Spleen (tissue), 7 donors: Measurements from ENCODE around the gene ZNF586.

Experiments used
- CTCF ChIP-seq, 11 experiments: fragments of 200-600 bp in 7 of 11; fragments of 450-650 bp in 4 of 11; sonication (generic) in 4 of 11; IDR thresholded peaks in 8 of 11; conservative IDR thresholded peaks in 3 of 11; 1 replicate in 7 of 11; 2 replicates in 4 of 11; pipeline versions ENCODE4 v1.4.0 to v1.8.0; 2016 to 2021; ENCODE audit warnings: antibody characterized with exemption in 11 of 11, inconsistent platforms in 4 of 11, mild to moderate bottlenecking in 1 of 11
- POLR2A ChIP-seq, 3 donors: fragments of 450-650 bp; IDR thresholded peaks; one replicate each; pipeline ENCODE4 v1.5.1; 2017; ENCODE audit warnings: antibody characterized with exemption in 3 of 3, mild to moderate bottlenecking in 1 of 3
- donor health status: DM: no; HTN: no; CAD: no; lungs with moderate emphysema.
- donor health status: DM: no; HTN: no; CAD: no.
- donor health status: DM: no; HTN: no; CAD: no.

GRCh38 chr19:57720878-57721277 lies 48.6 kb upstream of the ZNF586 start:
- no peak for TF ChIP-seq CTCF (IDR thresholded peaks at IDR 0.05 in 8 of 11, conservative IDR thresholded peaks at IDR 0.05 in 3 of 11)
- TF ChIP-seq POLR2A (IDR thresholded peaks at IDR 0.05), result no peak
